ENCODE data around the gene POLR3H. TPM values are rescaled to one million over a fixed set of nuclear protein-coding genes. Genes with fewer than 3 reads are reported as not detected.

POLR3H gene
- polyA plus RNA-seq, 1 donor (not counting 4 experiments of a cell fraction or from before 2014, with no cell fraction given), result 44.7 TPM

DNA sequence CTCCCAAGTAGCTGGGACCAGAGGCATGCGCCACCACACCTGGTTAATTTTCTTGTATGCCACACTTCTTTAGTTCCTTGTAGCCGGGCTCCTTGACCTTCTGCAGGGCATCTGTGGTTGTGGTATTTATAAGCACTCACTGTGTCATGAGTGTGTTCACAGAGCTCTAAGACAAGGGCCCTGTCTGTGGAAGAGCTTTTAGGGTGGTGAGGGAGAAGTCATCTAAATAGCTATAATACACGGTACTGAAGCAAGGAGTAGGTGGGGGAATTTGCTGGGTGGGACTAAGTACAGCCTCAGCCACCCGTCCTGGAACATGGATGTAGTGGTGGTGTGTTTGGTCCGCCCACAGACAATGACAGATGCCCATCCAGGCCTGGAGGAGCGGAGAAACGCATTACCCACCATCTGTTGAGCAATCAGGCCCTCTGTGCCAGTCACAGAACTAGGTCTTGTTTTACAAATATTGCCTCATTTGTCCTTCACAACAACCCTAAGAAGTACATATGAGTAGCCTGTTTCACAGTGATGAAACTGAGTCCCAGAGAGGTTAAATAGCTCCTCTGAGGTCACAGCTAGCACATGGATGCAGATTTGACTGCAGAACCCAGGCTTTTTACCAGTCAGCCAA, 65.3 kb downstream of the POLR3H start:
- DNase-seq (ENCODE audit: low read depth, low spot score) (no peak), FAIRE-seq (no peak)
- dilution Hi-C loops (cut with MboI; ENCODE audit: extremely low pct_ligation_motif_present, low sequenced_read_pairs), result no loop called here
- H3K27ac ChIP-seq (ENCODE audit: control insufficient read depth, insufficient read depth, low read length), result no peak overlapping the region
- peaks cover 7% of the 10 kb centered on the region for H3K4me1 ChIP-seq (ENCODE audit: control insufficient read depth, extremely low read depth, insufficient read depth, low read length)
- peaks cover 81% of the 10 kb centered on the region for H3K79me2 ChIP-seq (ENCODE audit: control insufficient read depth, insufficient read depth, low read length)
- no peak overlapping the region for H2AFZ ChIP-seq (ENCODE audit: control insufficient read depth, low read length)
- H3K9me1 ChIP-seq (ENCODE audit: control insufficient read depth, extremely low read depth, insufficient read depth, low read length), result no peaks in the 10 kb centered on the region
- no peaks in the 10 kb centered on the region for H3K27me3 ChIP-seq (ENCODE audit: control insufficient read depth, extremely low read depth, insufficient read depth, low read length)
- H3K4me3 ChIP-seq (ENCODE audit: control insufficient read depth in 2 of 3, extremely low read depth in 1 of 3, insufficient read depth in 2 of 3, low read depth in 1 of 3, low read length in 3 of 3), result no peak overlapping the region
- H4K20me1 ChIP-seq (ENCODE audit: control insufficient read depth, extremely low read depth, insufficient read depth, low read length), result peaks cover 3% of the 10 kb centered on the region
- H3K9ac ChIP-seq (ENCODE audit: control insufficient read depth, extremely low read depth, insufficient read depth, low read length), result no peak overlapping the region
- no peak overlapping the region for H3K4me2 ChIP-seq (ENCODE audit: control insufficient read depth, extremely low read depth, insufficient read depth, low read depth, low read length)
- TF ChIP-seq EZH2 (IDR thresholded peaks at IDR 0.05; ENCODE audit: low read length), result no peak
- TF ChIP-seq, protein P1, sequence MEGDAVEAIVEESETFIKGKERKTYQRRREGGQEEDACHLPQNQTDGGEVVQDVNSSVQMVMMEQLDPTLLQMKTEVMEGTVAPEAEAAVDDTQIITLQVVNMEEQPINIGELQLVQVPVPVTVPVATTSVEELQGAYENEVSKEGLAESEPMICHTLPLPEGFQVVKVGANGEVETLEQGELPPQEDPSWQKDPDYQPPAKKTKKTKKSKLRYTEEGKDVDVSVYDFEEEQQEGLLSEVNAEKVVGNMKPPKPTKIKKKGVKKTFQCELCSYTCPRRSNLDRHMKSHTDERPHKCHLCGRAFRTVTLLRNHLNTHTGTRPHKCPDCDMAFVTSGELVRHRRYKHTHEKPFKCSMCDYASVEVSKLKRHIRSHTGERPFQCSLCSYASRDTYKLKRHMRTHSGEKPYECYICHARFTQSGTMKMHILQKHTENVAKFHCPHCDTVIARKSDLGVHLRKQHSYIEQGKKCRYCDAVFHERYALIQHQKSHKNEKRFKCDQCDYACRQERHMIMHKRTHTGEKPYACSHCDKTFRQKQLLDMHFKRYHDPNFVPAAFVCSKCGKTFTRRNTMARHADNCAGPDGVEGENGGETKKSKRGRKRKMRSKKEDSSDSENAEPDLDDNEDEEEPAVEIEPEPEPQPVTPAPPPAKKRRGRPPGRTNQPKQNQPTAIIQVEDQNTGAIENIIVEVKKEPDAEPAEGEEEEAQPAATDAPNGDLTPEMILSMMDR (optimal IDR thresholded peaks at IDR 0.05 in 1 of 3, IDR thresholded peaks at IDR 0.05 in 1 of 3, conservative IDR thresholded peaks at IDR 0.05 in 1 of 3; ENCODE audit: extremely low read depth in 1 of 3, insufficient read depth in 2 of 3, low read length in 3 of 3), result no peak
- no peaks in the 10 kb centered on the region for H3K9me3 ChIP-seq (ENCODE audit: control insufficient read depth, low read depth, low read length)
- peaks cover 1 to 14% of the 10 kb centered on the region in 2 experiments for H3K36me3 ChIP-seq (ENCODE audit: control insufficient read depth in 2 of 2, extremely low read depth in 1 of 2, insufficient read depth in 2 of 2, low read length in 2 of 2)

DNA sequence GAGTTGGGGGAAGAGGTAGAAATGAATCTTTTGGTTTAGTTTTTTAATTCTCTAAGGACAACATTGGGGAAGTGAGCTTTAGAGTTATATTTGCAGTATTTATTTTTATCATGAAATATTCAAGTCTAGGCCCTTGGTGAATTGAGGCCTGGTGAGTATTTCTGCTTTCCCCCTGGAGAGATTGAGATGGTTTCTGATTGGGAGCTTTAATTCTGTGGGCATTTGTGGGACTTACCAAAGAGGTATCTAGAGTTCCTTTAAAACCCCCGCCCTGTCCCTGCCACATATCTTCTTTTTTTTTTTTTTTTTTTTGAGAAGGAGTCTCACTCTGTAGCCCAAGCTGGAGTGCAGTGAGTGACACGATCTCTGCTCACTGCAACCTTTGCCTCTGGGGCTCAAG, 65.8 kb downstream of the POLR3H start:
- Histone ChIP-seq H3K4me3 (ENCODE audit: control insufficient read depth in 2 of 3, extremely low read depth in 1 of 3, insufficient read depth in 2 of 3, low read depth in 1 of 3, low read length in 3 of 3) (no peak overlapping the region), H3K4me2 (ENCODE audit: control insufficient read depth, extremely low read depth, insufficient read depth, low read depth, low read length) (no peak overlapping the region), H4K20me1 (ENCODE audit: control insufficient read depth, extremely low read depth, insufficient read depth, low read length) (peaks cover 3% of the 10 kb centered on the region), H3K9ac (ENCODE audit: control insufficient read depth, extremely low read depth, insufficient read depth, low read length) (no peak overlapping the region), H2AFZ (ENCODE audit: control insufficient read depth, low read length) (no peak overlapping the region), H3K36me3 (ENCODE audit: control insufficient read depth in 2 of 2, extremely low read depth in 1 of 2, insufficient read depth in 2 of 2, low read length in 2 of 2) (peaks cover 1 to 10% of the 10 kb centered on the region in 2 experiments), H3K79me2 (ENCODE audit: control insufficient read depth, insufficient read depth, low read length) (peaks cover 82% of the 10 kb centered on the region), H3K27ac (ENCODE audit: control insufficient read depth, insufficient read depth, low read length) (no peak overlapping the region), H3K9me1 (ENCODE audit: control insufficient read depth, extremely low read depth, insufficient read depth, low read length) (no peaks in the 10 kb centered on the region), H3K4me1 (ENCODE audit: control insufficient read depth, extremely low read depth, insufficient read depth, low read length) (peaks cover 7% of the 10 kb centered on the region), H3K27me3 (ENCODE audit: control insufficient read depth, extremely low read depth, insufficient read depth, low read length) (no peaks in the 10 kb centered on the region), H3K9me3 (ENCODE audit: control insufficient read depth, low read depth, low read length) (no peaks in the 10 kb centered on the region)
- TF ChIP-seq, protein P1 (optimal IDR thresholded peaks at IDR 0.05 in 1 of 3, IDR thresholded peaks at IDR 0.05 in 1 of 3, conservative IDR thresholded peaks at IDR 0.05 in 1 of 3; ENCODE audit: extremely low read depth in 1 of 3, insufficient read depth in 2 of 3, low read length in 3 of 3), result no peak
- no peak for TF ChIP-seq EZH2 (IDR thresholded peaks at IDR 0.05; ENCODE audit: low read length)
- dilution Hi-C loops (cut with MboI; ENCODE audit: extremely low pct_ligation_motif_present, low sequenced_read_pairs), result no loop called here
- FAIRE-seq, result no peak
- DNase-seq (ENCODE audit: low read depth, low spot score), result no peak

Other genes with a start within 250 kb of the POLR3H start
- 24.2 to 31.9 TPM (median 25.5 TPM) in 3 replicates for gene ZC3H7B, start 242.9 kb downstream of the POLR3H start, polyA plus RNA-seq
- 8.6 to 12.4 TPM (median 12.0 TPM) in 3 replicates for gene TEF, start 162.5 kb downstream of the POLR3H start, polyA plus RNA-seq
- 14.5 to 19.2 TPM (median 14.6 TPM) in 3 replicates for gene TOB2, start 97.7 kb downstream of the POLR3H start, polyA plus RNA-seq
- 51.9 to 77.7 TPM (median 73.0 TPM) in 3 replicates for gene PHF5A, start 75.8 kb downstream of the POLR3H start, polyA plus RNA-seq
- gene ACO2, start 75.4 kb downstream of the POLR3H start, polyA plus RNA-seq, result 20.7 to 57.9 TPM (median 37.2 TPM) in 3 replicates
- not detected in 3 replicates for gene CSDC2, start 16.5 kb upstream of the POLR3H start, polyA plus RNA-seq
- 39.6 to 52.2 TPM (median 47.1 TPM) in 3 replicates for gene PMM1, start 45.4 kb upstream of the POLR3H start, polyA plus RNA-seq
- gene DESI1, start 76.6 kb upstream of the POLR3H start, polyA plus RNA-seq, result 32.8 to 43.1 TPM (median 39.6 TPM) in 3 replicates
- gene XRCC6, start 76.8 kb upstream of the POLR3H start, polyA plus RNA-seq, result 162 to 247 TPM (median 244 TPM) in 3 replicates
- gene SNU13, start 144.4 kb upstream of the POLR3H start, polyA plus RNA-seq, result 230 to 277 TPM (median 251 TPM) in 3 replicates
- 0.10 TPM in 1 of 3 replicates, not detected in the others for gene MEI1, start 155.0 kb upstream of the POLR3H start, polyA plus RNA-seq